Left lobe of liver (tissue), 2 donors: ENCODE measurements around the gene AACS. TPM values are rescaled to one million over a fixed set of nuclear protein-coding genes. Genes with fewer than 3 reads are reported as not detected.

ENCODE experiments used
- ATAC-seq: fragments of 200-7000 bp; cut with Tn5 transposase; one replicate; pipeline ENCODE4 v1.9.1; 2020; ENCODE audit warnings: mild to moderate bottlenecking, moderate library complexity
- DNase-seq: peaks from one replicate; pipeline ENCODE4 v3.0.0-alpha.2; 2020; ENCODE audit warnings: low spot score
- total RNA-seq: library from RNA; stranded (reverse); gene quantifications from one replicate; pipeline ENCODE4 v1.2.1, GENCODE V29; 2021
- donor health status: DM: no; HTN: no; CAD: no; lungs with moderate emphysema.
- donor health status: DM: no; HTN: yes; CAD: no.

AACS gene
- total RNA-seq, 1 donor from 2014 or later = 3.6 TPM

DNA sequence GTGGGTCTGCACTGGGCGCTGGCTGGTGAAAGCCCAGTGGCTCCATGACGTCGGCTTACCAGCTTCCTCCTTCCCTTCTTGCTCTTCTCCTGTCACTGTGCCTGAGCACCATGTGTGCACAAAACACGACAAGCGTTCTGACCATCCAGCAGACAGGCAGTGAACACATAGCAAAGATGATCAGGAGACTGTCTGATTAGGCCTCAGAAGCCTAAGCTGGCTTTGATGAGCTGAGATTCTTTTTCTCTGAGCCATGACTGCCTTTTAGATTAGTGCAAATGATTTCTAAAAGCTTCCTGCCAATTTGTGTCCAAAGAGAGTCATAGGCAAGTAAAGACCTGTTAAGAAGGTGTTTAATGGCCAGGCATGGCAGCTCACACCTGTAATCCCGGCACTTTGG is 83.1 kb downstream of the AACS start:
- no peak for DNase-seq
- no peak for ATAC-seq

DNA sequence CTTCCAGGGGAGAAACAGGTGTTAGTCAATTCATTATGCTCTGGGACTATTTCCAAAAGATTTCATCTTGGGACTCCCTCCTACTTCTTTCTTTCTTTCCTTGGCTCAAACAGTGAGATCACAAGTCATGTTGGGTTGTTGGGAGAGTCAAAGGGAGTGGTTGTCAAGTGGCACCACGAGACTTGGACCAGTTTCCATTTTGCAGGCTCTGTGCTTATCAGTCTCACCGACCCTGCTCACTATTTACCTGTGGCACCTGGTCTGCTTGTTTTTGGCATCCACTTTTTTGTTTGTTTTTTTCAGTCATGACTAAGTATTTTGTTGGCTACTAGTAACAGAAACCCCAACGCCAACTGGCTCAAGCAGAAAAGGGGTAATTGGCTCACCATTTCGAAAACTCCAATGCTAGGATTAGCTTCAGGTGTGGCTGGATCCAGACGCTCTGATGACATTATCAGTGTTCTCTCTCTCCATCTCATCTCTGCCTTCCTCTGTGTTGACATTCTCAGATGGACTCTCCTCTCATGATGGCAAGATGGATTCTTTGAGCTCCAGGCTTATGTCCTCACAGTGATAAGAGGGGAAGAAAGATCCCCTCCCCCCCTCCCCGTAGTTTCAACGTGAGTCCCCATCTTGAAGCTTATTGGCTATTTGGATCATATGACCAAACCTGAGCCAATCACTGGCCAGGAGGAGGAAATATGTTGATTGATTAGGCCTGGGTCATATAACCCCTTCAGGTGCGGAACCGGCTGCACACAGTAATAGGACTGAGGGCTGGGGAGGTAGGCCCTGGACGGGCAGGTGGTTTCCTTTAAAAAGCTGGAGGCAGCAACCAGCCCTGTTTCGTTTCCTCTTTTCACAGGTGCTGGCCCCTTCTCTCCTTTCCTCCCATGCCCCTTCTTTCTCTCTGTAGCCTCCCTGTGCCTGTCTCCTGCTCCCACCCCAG is 84.2 kb downstream of the AACS start:
- ATAC-seq (no peak), DNase-seq (no peak)

DNA sequence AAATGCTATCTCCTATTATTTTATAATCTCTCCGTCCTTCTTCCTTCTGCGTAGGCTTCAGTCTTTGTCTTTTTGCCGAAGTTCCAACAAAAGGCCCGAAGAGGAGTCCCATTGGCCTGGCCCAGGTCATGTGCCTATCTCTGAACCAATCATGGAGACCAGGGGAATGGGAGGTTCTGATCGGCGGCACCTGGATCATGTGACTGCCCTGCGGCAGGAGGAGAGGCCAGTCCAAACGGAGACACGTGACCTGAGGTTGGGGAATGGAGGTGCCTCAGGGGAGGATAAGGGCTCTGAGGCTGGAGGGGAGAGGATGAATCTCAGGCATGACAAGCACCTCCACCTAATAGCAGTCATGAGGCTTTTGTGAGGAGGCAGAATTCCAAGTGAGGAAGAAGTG is 86.0 kb downstream of the AACS start:
- DNase-seq (no peak), ATAC-seq (no peak)

DNA sequence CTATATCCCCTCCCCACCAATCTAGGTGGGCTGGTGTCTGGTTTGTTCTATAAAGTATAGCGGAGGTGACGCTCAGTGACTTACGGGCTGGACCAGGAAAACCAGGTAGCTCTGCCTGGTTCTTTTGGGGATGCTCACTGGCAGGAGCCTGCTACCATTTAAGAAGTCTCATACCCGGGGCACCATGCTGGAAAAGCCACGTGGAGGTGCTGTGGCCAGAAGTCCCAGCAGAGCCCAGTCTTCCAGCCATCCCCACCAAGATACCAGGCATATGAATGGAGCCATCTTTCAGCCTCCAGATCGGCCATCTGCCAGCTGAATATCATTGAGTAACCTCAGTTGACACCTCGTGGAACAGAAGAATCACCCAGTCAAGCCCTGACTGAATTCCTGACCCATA is 87.2 kb downstream of the AACS start:
- no peak for DNase-seq
- ATAC-seq = no peak

DNA sequence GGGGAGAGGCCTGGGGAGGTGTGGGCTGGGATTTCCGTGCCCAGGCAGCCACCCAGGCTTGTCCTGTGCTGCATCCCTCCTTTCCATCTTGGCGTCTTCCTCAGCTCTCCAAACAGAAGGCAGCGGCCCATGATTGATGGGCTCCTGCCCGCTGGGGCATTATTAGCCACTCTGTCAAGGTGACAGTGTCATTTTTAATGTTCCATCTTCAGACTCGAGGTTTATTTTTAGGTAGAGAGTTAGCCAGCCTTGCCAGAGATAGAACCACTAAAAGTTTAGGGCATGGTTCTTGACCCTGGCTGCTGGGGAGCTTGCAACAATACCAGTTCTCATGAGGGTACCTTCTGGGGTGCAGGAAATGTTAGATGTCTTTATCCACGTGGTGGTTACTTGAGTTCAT is 90.1 kb downstream of the AACS start:
- no peak for ATAC-seq
- no peak for DNase-seq

DNA sequence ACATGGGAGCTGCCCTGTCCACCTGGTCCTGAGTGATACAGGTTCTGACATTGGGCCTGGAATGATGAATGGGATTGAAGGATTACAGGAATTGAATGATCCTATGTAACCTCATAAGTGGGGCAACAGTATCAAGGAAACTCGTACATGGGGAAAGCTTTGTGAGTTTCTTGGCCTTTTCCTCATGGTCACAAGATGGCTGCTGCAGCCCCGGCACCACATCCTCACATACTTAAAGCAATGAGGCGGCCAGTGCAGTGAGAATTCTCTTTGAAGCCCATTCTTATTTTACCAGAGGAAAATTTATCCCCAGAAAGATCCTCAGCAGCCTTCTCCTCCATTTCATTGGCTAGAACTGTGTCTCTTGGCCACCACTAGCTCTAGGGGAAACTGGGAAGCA is 91.9 kb downstream of the AACS start:
- no peak for ATAC-seq
- no peak for DNase-seq

DNA sequence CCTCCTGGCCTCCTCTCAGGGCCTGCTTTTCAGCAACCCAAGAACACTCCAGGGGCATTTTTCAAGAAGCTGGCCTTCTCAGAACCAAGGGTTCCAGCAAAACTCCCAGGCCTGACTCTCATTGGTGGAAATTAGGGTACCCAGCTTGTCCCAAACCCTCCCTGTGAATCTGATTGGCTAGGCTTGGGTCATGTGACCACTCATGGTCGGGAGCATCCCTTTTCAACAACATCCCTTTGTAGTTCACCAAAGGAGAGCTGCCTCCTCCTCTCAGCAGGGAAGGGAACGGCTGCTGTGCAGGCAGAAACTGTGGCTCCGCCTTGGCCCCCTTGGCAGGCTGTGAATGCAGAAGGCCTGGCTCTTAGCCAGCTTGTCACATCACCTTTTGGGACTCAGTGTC is 94.5 kb downstream of the AACS start:
- DNase-seq (no peak), ATAC-seq (no peak)

DNA sequence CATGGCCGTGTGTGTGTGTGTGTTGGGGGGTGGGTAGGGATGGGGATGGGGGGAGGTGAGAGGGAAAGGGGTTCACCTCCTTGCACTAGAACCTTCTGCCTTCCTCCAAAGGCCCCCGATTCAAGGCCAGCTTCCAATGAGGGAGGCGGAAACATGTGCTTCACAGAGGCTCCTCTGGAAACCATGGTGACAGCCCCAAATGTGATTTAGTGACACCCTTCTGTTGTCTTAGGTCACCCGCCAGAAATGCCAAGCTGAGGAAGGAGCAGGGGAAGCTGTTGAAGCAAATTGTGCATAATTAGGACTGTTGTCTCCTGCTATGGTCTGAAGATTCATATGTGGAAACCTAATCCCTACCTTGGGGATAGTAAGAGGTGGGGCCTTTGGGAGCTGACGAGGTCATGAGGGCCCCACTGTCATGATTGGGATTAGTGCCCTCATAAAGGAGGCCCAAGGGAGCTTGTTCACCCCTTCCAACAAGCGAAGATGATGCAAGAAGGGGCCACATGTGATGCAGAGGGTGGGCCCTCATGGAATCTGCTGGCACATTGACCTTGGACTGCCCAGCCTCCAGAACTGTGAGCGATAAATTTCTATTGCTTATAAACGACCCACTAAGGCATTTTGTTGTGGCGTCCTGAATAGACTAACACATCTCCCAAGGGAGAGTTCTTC is 95.2 kb downstream of the AACS start:
- ATAC-seq (no peak), DNase-seq (no peak)

DNA sequence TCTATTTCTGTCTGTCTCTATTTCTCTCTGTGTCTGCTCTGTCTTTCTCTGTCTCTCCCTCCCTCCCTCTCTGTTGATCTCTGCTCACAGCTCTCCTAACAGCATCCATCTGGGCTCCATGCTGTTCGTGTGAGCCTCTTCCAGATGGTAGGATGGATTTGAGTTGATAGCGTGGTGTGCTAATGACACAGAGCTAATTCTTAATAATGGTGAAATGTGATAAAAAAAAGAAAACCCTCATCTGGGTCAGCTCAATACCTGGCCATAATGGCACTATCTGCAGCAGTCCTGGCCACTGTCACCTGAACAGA is 96.4 kb downstream of the AACS start:
- DNase-seq = no peak
- no peak for ATAC-seq

DNA sequence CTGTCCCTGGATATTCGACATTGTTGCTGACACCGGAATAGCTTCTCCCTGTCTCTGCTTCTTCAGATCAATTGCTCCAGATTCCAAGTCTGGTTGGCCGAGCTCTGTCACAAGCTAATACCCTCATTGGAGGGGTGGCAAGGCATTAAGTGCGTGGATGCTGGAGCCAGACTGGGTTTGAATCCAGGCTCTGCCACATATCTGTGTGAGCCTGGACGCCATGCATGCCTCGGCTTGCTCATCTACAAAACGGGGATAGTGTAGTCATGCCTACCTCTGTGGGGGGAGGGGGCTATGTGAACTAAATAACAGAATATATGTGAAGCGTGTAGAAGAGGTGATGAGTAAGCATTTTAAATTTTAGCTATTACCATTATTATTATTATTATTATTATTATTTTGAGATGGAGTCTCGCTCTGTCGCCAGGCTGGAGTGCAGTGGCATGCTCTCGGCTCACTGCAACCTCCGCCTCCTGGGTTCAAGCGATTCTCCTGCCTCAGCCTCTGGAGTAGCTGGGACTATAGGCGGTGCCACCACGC is 97.3 kb downstream of the AACS start:
- DNase-seq (no peak), ATAC-seq (no peak)

DNA sequence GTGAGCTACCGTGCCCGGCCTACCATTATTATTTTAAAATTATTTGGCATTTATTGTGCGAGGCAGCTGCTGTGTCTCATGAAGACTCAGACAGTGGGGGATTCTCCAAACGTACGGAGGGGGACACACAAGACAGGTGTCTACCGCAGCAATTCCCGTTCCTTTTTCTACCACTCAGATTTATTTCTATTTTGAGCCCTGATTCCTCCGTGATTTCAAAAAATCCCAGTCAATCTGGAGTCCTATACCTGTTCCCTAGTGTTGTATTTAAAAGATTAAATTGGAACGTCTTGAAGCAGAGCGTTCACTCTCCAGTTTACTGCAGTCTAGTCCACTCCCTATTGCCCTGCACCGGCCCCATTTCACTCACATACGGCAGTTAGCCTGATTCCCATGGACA is 97.9 kb downstream of the AACS start:
- ATAC-seq = no peak
- no peak for DNase-seq

DNA sequence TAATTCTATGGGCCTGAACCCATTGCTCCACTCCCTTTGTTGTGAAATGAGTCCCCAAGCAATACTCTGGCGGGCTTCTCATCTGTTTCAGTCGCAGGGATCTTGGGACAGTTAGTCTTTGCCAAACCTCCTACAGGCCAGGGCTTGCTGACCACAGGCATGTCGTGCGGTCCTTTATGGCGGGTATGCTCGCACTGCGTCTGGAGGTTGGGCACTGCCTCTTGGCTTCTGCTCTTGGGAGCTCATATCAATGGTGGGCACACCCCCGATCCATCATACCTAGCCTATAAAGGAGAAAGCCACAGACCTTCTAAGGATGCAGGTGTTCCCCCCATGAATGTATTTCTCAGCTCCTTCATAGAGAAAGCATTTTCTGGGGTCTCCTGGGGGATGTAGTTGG is 99.3 kb downstream of the AACS start:
- ATAC-seq (no peak), DNase-seq (no peak)

DNA sequence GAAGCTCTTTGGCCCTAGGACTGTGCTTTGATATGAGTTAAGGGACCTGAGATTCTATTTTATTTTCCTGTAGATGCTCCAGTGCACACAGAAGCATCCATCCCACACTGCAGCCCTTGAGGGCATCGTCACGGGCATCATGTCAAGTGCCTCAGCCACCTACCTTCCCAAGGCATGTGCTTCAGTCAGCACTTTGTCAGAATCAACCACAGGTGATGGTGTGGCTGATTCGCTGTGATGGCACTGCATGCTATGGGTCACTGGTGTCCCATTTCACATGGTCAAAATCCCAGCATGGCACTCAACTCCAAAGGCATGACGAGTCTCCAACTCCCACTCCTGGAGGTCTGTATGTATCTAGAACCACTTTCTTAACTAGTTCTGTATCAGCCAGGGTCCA is 100.8 kb downstream of the AACS start:
- no peak for ATAC-seq
- DNase-seq = no peak

DNA sequence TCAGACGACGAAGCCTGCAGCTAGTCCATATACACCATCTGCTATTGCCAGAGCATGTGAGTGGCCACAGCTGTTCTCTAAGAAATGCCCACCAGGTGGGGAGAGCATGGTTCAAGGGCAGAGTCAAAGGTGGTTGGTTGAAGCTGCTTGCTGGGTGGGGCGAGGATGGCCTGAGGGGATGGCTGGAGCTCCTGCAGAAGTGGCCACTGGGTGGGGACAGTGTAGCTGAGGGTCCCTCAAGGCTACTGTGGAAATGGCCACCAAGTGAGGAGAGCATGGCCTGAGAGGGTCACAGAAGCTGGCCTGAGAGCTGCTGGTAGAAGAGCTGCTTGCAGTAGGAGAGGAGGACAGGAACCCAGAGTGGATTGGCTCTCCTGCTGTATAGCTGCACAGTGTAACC is 102.4 kb downstream of the AACS start:
- ATAC-seq (no peak), DNase-seq (no peak)

DNA sequence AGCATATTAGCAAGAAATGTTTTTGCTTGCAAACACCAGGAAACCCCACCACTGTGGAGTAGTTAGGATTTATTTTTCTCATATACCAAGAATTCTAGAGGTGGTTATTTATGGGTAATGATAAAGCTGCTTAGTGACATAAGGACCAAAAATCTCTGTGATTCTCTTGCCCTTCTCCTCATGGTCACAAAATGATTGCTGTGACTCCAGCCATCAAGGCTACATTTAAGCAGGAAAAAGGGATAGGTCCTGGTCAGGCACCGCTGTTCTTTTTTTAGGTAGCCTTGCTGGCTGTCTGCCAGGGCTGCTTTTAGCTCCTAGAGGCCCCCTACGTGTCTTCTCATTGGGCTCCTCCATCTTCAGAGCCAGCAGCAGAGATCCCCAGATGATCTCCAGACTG is 104.2 kb downstream of the AACS start:
- DNase-seq = no peak
- no peak for ATAC-seq

DNA sequence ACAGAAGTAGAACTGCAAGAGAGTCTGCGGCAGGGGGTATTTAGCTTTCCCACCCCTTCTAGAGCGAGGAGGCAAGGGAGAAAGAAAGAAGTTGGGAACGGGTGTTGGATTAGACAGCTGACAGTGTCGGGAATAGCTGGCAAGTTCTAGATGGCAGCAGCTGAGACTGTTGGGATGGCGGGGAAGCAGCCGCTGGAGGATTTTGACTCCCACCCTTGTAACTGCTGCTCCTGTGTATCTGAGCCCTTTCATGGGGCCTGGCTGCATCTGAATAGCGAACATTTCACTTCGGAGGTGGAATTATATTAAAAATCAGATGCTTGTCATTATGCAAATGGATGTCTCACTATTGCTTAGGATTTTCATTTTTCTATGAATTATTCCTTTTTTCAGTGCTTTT is 104.6 kb downstream of the AACS start:
- ATAC-seq = no peak

DNA sequence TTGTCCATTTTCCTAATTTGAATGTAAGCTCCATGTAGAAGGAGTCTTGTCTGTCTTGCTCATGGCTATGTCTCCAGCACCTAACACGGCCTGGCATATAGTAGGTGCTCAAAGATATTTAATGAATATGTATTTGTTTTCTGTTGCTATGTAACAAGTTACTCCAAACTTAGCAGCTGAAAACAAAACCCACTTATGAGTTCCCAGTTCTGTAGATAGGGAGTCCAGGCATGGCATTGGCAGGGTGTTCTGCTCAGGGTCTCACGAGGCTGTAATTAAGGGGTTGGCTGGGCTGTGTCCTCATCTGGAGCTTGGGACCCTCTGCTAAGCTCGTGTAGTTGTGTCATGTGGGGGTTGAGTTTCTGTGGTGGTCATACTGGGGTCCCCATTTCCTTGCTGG is 106.0 kb downstream of the AACS start:
- no peak for ATAC-seq
- no peak for DNase-seq

More for the DNA sequence above, 104.6 kb downstream of the AACS start:
- no peak for DNase-seq

DNA sequence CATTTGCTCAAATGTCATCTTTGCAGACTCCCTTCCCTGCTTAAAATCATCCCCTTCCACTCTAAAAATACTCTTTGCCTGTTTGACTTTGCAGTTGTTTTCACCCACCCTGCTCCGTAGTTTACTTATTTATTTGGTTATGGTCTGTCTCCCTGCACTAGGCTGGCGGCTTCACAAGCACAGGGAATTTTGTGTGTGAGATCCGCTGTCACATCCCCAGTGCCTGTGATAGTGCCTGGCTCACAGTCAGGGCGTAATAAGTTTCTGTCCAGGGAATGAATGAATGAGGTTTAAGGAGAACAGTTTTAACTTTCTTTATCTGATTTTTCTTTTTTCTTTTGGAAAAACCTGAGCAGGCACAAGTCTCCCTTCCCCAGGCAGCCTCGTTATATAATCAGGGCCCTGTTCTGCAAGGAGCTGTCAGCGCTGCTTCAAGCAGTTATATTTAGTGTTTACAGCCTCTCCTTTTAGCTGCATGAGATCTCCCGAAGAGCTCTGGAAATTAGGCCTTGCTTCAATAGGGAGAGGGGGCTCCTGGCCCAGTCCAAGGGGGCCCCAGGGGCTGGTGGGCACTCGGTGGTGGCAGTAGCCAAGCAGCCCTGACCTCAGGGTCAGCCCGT is 107.1 kb downstream of the AACS start:
- no peak for DNase-seq
- ATAC-seq = no peak

DNA sequence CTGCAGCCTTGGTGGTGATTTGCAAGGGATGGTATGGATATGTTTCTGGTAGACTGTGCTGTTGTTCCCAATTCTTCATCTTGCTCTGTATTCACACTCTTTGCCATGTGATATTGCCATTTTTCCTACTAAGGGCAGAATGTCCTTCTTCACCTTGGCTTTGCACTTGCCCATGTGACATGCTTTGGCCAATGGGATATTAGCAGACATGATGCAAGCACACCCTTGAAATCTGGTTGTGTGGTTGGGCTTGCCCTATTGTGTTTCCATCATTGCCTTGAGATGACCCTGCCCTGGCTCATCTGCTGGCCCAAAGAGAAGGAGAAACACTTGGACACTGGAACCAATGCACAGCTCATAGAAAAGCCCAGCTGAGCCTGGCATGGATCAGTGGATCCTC is 110.3 kb downstream of the AACS start:
- DNase-seq = no peak
- ATAC-seq = no peak

DNA sequence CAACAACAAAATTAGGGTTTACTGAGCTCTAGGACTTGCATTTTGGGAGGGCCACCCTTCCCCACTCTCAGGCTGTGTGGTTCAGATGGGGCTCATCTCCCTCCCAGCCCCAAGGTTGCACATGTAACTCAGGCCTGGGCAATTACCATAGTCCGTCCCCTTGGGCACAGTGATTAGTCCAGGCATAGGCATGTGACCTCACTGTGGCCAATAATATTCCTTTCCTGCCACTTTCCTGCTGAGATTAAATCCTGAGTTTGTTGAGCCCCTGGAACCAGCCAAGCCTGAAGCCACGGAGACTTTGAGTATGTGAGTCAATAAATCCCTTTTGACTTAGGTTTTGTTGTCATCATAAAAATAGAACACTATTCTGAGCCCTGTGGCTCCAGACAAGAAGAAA is 113.0 kb downstream of the AACS start:
- ATAC-seq = no peak
- DNase-seq = no peak

DNA sequence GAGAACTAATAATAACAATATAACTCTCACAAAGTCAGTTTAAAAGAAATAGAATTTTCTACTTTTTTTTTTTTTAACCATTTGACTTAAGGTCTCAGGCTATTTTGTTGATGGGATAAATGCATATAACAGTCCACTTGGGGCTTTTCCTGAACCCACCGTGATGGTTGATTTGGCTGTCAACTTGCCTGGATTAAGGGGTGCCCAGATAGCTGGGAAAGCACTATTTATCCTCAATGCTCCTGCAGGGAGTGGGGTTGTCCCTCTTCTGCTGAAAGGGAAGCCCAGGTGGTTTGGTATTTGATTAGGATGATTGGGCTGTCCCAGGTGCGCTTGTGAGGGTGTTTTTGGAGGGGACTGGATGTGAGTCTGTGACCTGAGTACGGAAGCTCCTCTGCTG is 114.9 kb downstream of the AACS start:
- DNase-seq (no peak), ATAC-seq (no peak)

DNA sequence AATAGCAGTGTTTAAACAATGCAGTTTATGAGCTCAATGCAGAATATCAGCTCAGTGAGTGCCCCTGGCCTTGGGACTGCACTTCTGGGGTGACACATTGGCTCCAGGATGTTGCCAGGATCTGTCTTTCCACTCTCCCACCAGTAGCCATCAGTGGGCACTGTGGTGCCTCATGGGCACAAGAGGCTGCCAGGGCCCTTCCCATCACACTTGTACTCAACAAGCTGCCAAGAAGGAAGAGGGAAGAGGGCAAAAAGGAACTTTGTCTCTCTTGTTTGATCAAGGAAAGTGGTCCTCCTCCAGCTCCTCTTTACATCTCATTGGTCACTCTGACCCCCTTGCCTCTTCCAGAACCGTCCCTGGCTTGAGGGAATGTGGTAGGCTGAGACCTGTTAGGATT is 115.9 kb downstream of the AACS start:
- DNase-seq = no peak
- no peak for ATAC-seq
